Heart right ventricle (tissue), 16 donors: ENCODE data around the gene SIGLEC9. TPM values are rescaled to one million over a fixed set of nuclear protein-coding genes. Genes with fewer than 3 reads are reported as not detected.
A peak's percentile ranks its signal among the peaks of the same experiment; 100 is the strongest.

ENCODE experiments used
- ATAC-seq, 8 donors: fragments of 200-7000 bp; cut with Tn5 transposase; one replicate each; pipeline ENCODE4 v1.9.1; 2020; ENCODE audit warnings: mild to moderate bottlenecking in 8 of 8, moderate library complexity in 8 of 8, moderate number of reproducible peaks in 1 of 8
- DNase-seq, 2 donors: peaks; one replicate each; pipeline ENCODE4 v3.0.0-alpha.2; 2020
- H3K27ac ChIP-seq, 10 donors: fragments of 200-600 bp; sonication (generic) in 2 of 10; one replicate each; pipeline versions ENCODE4 v1.5.0 to v1.8.0; 2020 to 2022; ENCODE audit warnings: mild to moderate bottlenecking in 3 of 10
- H3K27me3 ChIP-seq, 7 donors: fragments of 200-600 bp; one replicate each; pipeline ENCODE4 v1.8.0; 2021 to 2022; ENCODE audit warnings: mild to moderate bottlenecking in 2 of 7
- H3K36me3 ChIP-seq, 9 donors: fragments of 200-600 bp; sonication (generic) in 1 of 9; one replicate each; pipeline versions ENCODE4 v1.5.0 to v1.8.0; 2020 to 2022; ENCODE audit warnings: mild to moderate bottlenecking in 2 of 9
- H3K4me1 ChIP-seq, 9 donors: fragments of 200-600 bp; sonication (generic) in 1 of 9; one replicate each; pipeline versions ENCODE4 v1.5.0 to v1.8.0; 2020 to 2022; ENCODE audit warnings: mild to moderate bottlenecking in 4 of 9
- H3K4me3 ChIP-seq, 10 donors: fragments of 200-600 bp; sonication (generic) in 2 of 10; one replicate each; pipeline versions ENCODE4 v1.5.0 to v1.8.0; 2020 to 2022; ENCODE audit warnings: mild to moderate bottlenecking in 7 of 10, moderate library complexity in 2 of 10
- H3K9me3 ChIP-seq, 11 donors: fragments of 200-600 bp in 10 of 11; sonication (generic) in 2 of 11; one replicate each; pipeline versions ENCODE4 v1.5.0 to v1.8.0; 2013 to 2022; ENCODE audit warnings: mild to moderate bottlenecking in 2 of 11, control low read depth in 1 of 11, moderate library complexity in 1 of 11
- WGBS, 2 donors: extraction: QIAGEN DNeasy Blood & Tissue Kit; methylation state at CpG; one replicate each; pipeline ENCODE4 v1.1.7; 2013; ENCODE audit warnings: inconsistent platforms in 1 of 2; 5-methylcytosine and 5-hydroxymethylcytosine counted together
- intact Hi-C, 10 donors: fragments of 100-400 bp; cut with DNase I; formaldehyde crosslinking; loops; one replicate each; pipeline versions ENCODE4 v1.11.1 to v1.14.2; 2022
- long read RNA-seq, 3 donors: library from polyadenylated mRNA; unstranded; transcript quantifications; one replicate each; pipeline ENCODE4 v2.0.0, GENCODE V29; 2020 to 2021
- polyA plus RNA-seq, 2 donors: library from polyadenylated mRNA; stranded (reverse); fragments of 200-250 nt; gene quantifications; one replicate each; pipeline ENCODE4 v1.2.3, GENCODE V29; 2013
- total RNA-seq, 10 donors: library from RNA; stranded (reverse); fragmentation: NEBNext Ultra II Directional in 3 of 10; extraction: Animal tissue kit (Norgen Biotek cat#: 25700) in 3 of 10; gene quantifications; one replicate each; pipeline versions ENCODE4 v1.2.1 to v1.2.4, GENCODE V29; 2021 to 2023
- TF ChIP-seq, protein P1 (sequence below), 9 donors: fragments of 200-600 bp; sonication (generic) in 2 of 9; IDR thresholded peaks; one replicate each; pipeline versions ENCODE4 v1.5.0 to v1.8.0; 2021 to 2022; ENCODE audit warnings: antibody characterized with exemption in 9 of 9, mild to moderate bottlenecking in 5 of 9, moderate library complexity in 1 of 9
- donor health status: Arrhythmogenic right ventricular cardiomyopathy.
- donor health status: ischemic (EF 13 %, LVEDD 7.1; RV severe dilation, severe dysfunction).
- donor health status: healthy with polysubstance abuse.
- donor health status: DM: no; HTN: yes; CAD: no.
- donor health status: DM: no; HTN: no; CAD: no.
- donor health status: ischemic (EF 25% LVEDD 6.9; RV normal size, moderate dysfunction).
- donor health status: ischemic (EF 25% LVEDD 5.7; RV mildly dilated, moderate dysfunction).
- donor health status: healthy.
- donor health status: DM: yes; HTN: yes; CAD: no.
- donor health status: Ischemic cardiomyopathy.
- donor health status: ischemic (EF 35%, LVEDD 5.7; RV mildly dilated, moderate dysfunction).
- donor health status: nonischemic (EF 11% LVEDD 7.7; RV severe dilation, severe dysfunction).
- donor health status: DM: yes; HTN: yes; CAD: no.
- donor health status: PGD.
- donor health status: ischemic (EF 29% LVEDD 5.4; RV normal size, mild dysfunction).
- donor health status: nonischemic (EF 23%, LVEDD 6.1; RV moderate dilation, normal function).

Gene SIGLEC9
- 1 to 10 TPM in 6 of 10 donors, under 1 TPM in 3, not detected in 1; 0.41 to 7.0 (median 1.1) TPM for total RNA-seq
- 1 to 10 TPM; 1.0 to 1.8 TPM for polyA plus RNA-seq
- long read RNA-seq, donor 1, partial matches to known transcripts: 0 of 1 reads
- long read RNA-seq, donor 1, other reads (novel, unspliced or antisense): 1 of 1 reads
- long read RNA-seq, donor 2, partial matches to known transcripts: 0 of 1 reads
- long read RNA-seq, donor 2, other reads (novel, unspliced or antisense): 1 of 1 reads
- long read RNA-seq, donor 3, partial matches to known transcripts: 0 of 3 reads
- long read RNA-seq, donor 3, other reads (novel, unspliced or antisense): 1 of 3 reads

- WGBS, 2 donors: 55% methylated on average over 14 of the region's 14 CpGs
- TF ChIP-seq, protein P1, sequence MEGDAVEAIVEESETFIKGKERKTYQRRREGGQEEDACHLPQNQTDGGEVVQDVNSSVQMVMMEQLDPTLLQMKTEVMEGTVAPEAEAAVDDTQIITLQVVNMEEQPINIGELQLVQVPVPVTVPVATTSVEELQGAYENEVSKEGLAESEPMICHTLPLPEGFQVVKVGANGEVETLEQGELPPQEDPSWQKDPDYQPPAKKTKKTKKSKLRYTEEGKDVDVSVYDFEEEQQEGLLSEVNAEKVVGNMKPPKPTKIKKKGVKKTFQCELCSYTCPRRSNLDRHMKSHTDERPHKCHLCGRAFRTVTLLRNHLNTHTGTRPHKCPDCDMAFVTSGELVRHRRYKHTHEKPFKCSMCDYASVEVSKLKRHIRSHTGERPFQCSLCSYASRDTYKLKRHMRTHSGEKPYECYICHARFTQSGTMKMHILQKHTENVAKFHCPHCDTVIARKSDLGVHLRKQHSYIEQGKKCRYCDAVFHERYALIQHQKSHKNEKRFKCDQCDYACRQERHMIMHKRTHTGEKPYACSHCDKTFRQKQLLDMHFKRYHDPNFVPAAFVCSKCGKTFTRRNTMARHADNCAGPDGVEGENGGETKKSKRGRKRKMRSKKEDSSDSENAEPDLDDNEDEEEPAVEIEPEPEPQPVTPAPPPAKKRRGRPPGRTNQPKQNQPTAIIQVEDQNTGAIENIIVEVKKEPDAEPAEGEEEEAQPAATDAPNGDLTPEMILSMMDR (IDR thresholded peaks at IDR 0.05): no peak
- Histone ChIP-seq H3K27ac (peak within 1 kb of the TSS in 7 of 10 donors; percentile 30 to 94 (median 34)), H3K4me1 (peaks cover 0 to 86% (median 6%) of the 10 kb centered on the region in 9 donors), H3K4me3 (peak within 1 kb of the TSS in 6 of 10 donors; percentile 5 to 55 (median 14)), H3K36me3 (peaks cover 0 to 6% (median 0%) of the 10 kb centered on the region in 9 donors), H3K9me3 (no peaks in the 10 kb centered on the region), H3K27me3 (peaks cover 0 to 29% (median 6%) of the 10 kb centered on the region in 7 donors)
- intact Hi-C loops: no loop called here
- ATAC-seq (peak; percentile 31 to 48 (median 45)), DNase-seq (peak; percentile 38 to 61)
These were observed at the start of gene SIGLEC9 for GRCh38 chr19:51124729-51125128. TSS of gene SIGLEC9 (plus strand) at chr19:51124906. CDS start at chr19:51124975, 69 bp downstream.

DNA sequence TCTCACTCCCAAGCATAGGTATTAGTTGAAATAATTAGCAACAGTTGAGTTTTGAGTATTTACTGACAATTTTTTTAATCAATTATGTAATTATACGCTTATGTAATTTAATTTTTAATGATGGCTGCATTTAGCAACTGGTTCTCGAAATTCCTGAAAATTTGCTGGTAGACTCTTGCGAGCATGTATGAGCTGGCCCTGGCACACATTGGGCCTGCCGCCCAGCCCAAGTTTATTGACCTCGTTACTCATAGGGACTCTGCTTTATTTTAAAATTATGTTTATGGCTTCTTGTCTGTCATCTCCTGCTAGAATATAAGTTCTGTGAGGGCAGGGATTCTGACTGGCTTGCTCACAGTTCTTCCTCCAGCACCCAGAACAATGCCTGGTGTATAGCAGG, 48.7 kb upstream of the SIGLEC9 start:
- Histone ChIP-seq H3K27me3 (peaks cover 0 to 8% (median 0%) of the 10 kb centered on the region in 7 donors), H3K4me1 (peaks cover 0 to 7% (median 3%) of the 10 kb centered on the region in 9 donors), H3K4me3 (no peak overlapping the region), H3K9me3 (peaks cover 0 to 19% (median 6%) of the 10 kb centered on the region in 11 donors), H3K36me3 (no peaks in the 10 kb centered on the region), H3K27ac (no peak overlapping the region)
- DNase-seq (no peak), ATAC-seq (no peak)
- TF ChIP-seq, protein P1 (IDR thresholded peaks at IDR 0.05): no peak
- 86 to 93% methylated on average over 5 of the region's 5 CpGs for WGBS, 2 donors
- intact Hi-C loops: loop anchor here in 1 of 10 donors (10.0 kb wide), 1 partner anchor 1241 kb away; no protein-coding TSS in a partner anchor

GRCh38 chr19:51076631-51077213, 48.0 kb upstream of the SIGLEC9 start:
- intact Hi-C loops: loop anchor here in 1 of 10 donors (10.0 kb wide), 1 partner anchor 1242 kb away; no protein-coding TSS in a partner anchor
- TF ChIP-seq, protein P1 (IDR thresholded peaks at IDR 0.05): no peak
- Histone ChIP-seq H3K27me3 (peaks cover 0 to 8% (median 0%) of the 10 kb centered on the region in 7 donors), H3K9me3 (peaks cover 0 to 19% (median 6%) of the 10 kb centered on the region in 11 donors), H3K36me3 (no peaks in the 10 kb centered on the region), H3K27ac (no peak overlapping the region), H3K4me1 (peaks cover 0 to 7% (median 3%) of the 10 kb centered on the region in 9 donors), H3K4me3 (no peak overlapping the region)
- DNase-seq (no peak), ATAC-seq (no peak)
- 83 to 84% methylated on average over 14 of the region's 14 CpGs for WGBS, 2 donors

DNA sequence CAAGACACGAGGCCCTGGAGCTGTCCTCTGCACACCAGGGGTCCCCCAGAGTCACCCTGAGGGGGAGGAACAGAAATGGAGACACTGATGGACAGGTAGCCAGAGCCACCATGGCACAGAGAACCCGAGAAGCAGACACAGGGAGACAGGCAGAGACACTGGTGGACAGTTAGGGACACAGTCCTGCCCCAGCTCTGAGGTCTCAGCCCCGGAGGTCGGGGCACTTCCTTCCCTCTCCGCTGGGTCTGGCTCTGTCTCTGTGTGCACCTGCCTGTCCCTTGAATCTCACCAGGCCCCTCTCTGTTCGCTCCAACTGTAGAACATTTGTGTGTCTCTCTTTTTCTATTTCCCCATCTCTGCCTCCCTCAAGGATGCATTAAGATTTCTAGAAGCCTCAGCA, 46.6 kb upstream of the SIGLEC9 start:
- no peak for DNase-seq
- H3K27me3 ChIP-seq: peaks cover 0 to 12% (median 0%) of the 10 kb centered on the region in 7 donors
- TF ChIP-seq, protein P1 (IDR thresholded peaks at IDR 0.05): no peak

More for the DNA sequence above, 46.6 kb upstream of the SIGLEC9 start:
- 73 to 80% methylated on average over 6 of the region's 6 CpGs for WGBS, 2 donors
- Histone ChIP-seq H3K4me1 (peaks cover 0 to 7% (median 3%) of the 10 kb centered on the region in 9 donors), H3K9me3 (peaks cover 0 to 17% (median 6%) of the 10 kb centered on the region in 11 donors), H3K36me3 (no peaks in the 10 kb centered on the region), H3K4me3 (no peak overlapping the region), H3K27ac (no peak overlapping the region)
- no peak for ATAC-seq
- intact Hi-C loops: loop anchor here in 1 of 10 donors (10.0 kb wide), 1 partner anchor 1243 kb away; no protein-coding TSS in a partner anchor
